Measurements from ENCODE around the gene RBM23. TPM values are rescaled to one million over a fixed set of nuclear protein-coding genes. Genes with fewer than 3 reads are reported as not detected.
"Not testable (repeated sequence)": the region's sequence is repeated elsewhere in the genome, so short reads cannot be mapped to it uniquely, and the experiment has no call there.

Gene RBM23
- total and polyA plus RNA-seq, 2 donors (not counting 3 experiments of a cell fraction or from before 2014, with no cell fraction given), result 67.7 to 68.9 TPM

GRCh38 chr14:22965916-22966782, 47.2 kb upstream of the RBM23 start:
- FAIRE-seq, result not testable (repeated sequence)
- CTCF ChIA-PET, result interaction anchor here (0.7 to 1.8 kb wide), 3 partner anchors 20 to 25 kb away, joined by 3 to 7 read pairs (median 4); no protein-coding TSS in a partner anchor

GRCh38 chr14:22962061-22962676, 43.2 kb upstream of the RBM23 start:
- Histone ChIP-seq H3K36me3 (ENCODE audit: control insufficient read depth in 2 of 2, extremely low read depth in 1 of 2, insufficient read depth in 2 of 2, low read length in 2 of 2) (no peaks in the 10 kb centered on the region), H2AFZ (ENCODE audit: low read depth, low read length) (no peak overlapping the region), H3K4me1 (ENCODE audit: control insufficient read depth, extremely low read depth, insufficient read depth, low read length) (peaks cover 3% of the 10 kb centered on the region), H3K9me1 (replicated peaks; ENCODE audit: control insufficient read depth, extremely low read depth, insufficient read depth, low read length) (no peaks in the 10 kb centered on the region), H4K20me1 (replicated peaks; ENCODE audit: control insufficient read depth, extremely low read depth, insufficient read depth, low read length) (no peaks in the 10 kb centered on the region), H3K4me2 (ENCODE audit: insufficient read depth, low read length) (no peak overlapping the region), H3K79me2 (ENCODE audit: control insufficient read depth, insufficient read depth, low read length) (no peaks in the 10 kb centered on the region), H3K27ac (ENCODE audit: insufficient read depth, low read depth, low read length) (no peak overlapping the region), H3K4me3 (replicated peaks in 1 of 3; ENCODE audit: insufficient read depth in 1 of 3, low read depth in 1 of 3, low read length in 3 of 3) (no peak overlapping the region), H3K27me3 (ENCODE audit: control insufficient read depth in 2 of 2, insufficient read depth in 2 of 2, low read length in 2 of 2) (no peaks in the 10 kb centered on the region), H3K9me3 (replicated peaks; ENCODE audit: control insufficient read depth, insufficient read depth, low read length) (no peaks in the 10 kb centered on the region), H3K9ac (replicated peaks; ENCODE audit: extremely low read depth, insufficient read depth, low read length) (no peak overlapping the region)
- ChIA-PET POLR2A (interaction anchor here (0.6 kb wide), 1 partner anchor 670 kb away, joined by 3 read pairs; no protein-coding TSS in a partner anchor), CTCF (interaction anchor here (1.4 to 1.7 kb wide), 2 partner anchors 24 to 106 kb away, joined by 5 to 10 read pairs; no protein-coding TSS in a partner anchor)
- no TSS peak for BruUV-seq (replicated peaks)
- intact Hi-C loops (cut with micrococcal nuclease), result no loop called here
- DNase-seq (ENCODE audit: low read depth, low spot score) (no peak), FAIRE-seq (no peak)
- dilution Hi-C loops (cut with MboI; ENCODE audit: extremely low pct_ligation_motif_present, low sequenced_read_pairs), result no loop called here
- TF ChIP-seq GATA2 (IDR thresholded peaks at IDR 0.05; ENCODE audit: insufficient read depth, insufficient read length, low read depth, low read length) (no peak), JUN (IDR thresholded peaks at IDR 0.05; ENCODE audit: borderline replicate concordance, insufficient read depth, insufficient read length, low read depth) (no peak), MAX (IDR thresholded peaks at IDR 0.05; ENCODE audit: insufficient read depth, insufficient read length) (no peak), MYC (IDR thresholded peaks at IDR 0.05; ENCODE audit: low read depth, low read length) (no peak), CTCF (IDR thresholded peaks at IDR 0.05; ENCODE audit: extremely low read depth in 1 of 2, insufficient read depth in 1 of 2, low read depth in 1 of 2, low read length in 2 of 2) (no peak), EZH2 (IDR thresholded peaks at IDR 0.05; ENCODE audit: borderline replicate concordance, low read depth, low read length, severe bottlenecking) (no peak), POLR2A (IDR thresholded peaks at IDR 0.05; ENCODE audit: low read depth, low read length) (no peak), POLR2AphosphoS5 (IDR thresholded peaks at IDR 0.05; ENCODE audit: insufficient read depth, low read depth, low read length) (no peak), FOS (IDR thresholded peaks at IDR 0.05; ENCODE audit: borderline replicate concordance, insufficient read depth, low read length) (no peak)

More at GRCh38 chr14:22965916-22966782, 47.2 kb upstream of the RBM23 start:
- H3K9me3 ChIP-seq (replicated peaks; ENCODE audit: control insufficient read depth, insufficient read depth, low read length); H2AFZ ChIP-seq (ENCODE audit: low read depth, low read length); dilution Hi-C loops (cut with MboI; ENCODE audit: extremely low pct_ligation_motif_present, low sequenced_read_pairs); H3K79me2 ChIP-seq (ENCODE audit: control insufficient read depth, insufficient read depth, low read length); H3K36me3 ChIP-seq (ENCODE audit: control insufficient read depth in 2 of 2, extremely low read depth in 1 of 2, insufficient read depth in 2 of 2, low read length in 2 of 2); H3K4me1 ChIP-seq (ENCODE audit: control insufficient read depth, extremely low read depth, insufficient read depth, low read length); POLR2A ChIA-PET; H4K20me1 ChIP-seq (replicated peaks; ENCODE audit: control insufficient read depth, extremely low read depth, insufficient read depth, low read length); H3K27me3 ChIP-seq (ENCODE audit: control insufficient read depth in 2 of 2, insufficient read depth in 2 of 2, low read length in 2 of 2); H3K9ac ChIP-seq (replicated peaks; ENCODE audit: extremely low read depth, insufficient read depth, low read length); H3K9me1 ChIP-seq (replicated peaks; ENCODE audit: control insufficient read depth, extremely low read depth, insufficient read depth, low read length); intact Hi-C loops (cut with micrococcal nuclease); H3K4me3 ChIP-seq (replicated peaks in 1 of 3; ENCODE audit: insufficient read depth in 1 of 3, low read depth in 1 of 3, low read length in 3 of 3); H3K27ac ChIP-seq (ENCODE audit: insufficient read depth, low read depth, low read length); BruUV-seq (replicated peaks): not testable (repeated sequence)
- peak overlapping the region; percentile 31 for H3K4me2 ChIP-seq (ENCODE audit: insufficient read depth, low read length)
- peak; percentile 34 for TF ChIP-seq POLR2A (IDR thresholded peaks at IDR 0.05; ENCODE audit: low read depth, low read length)
- DNase-seq (ENCODE audit: low read depth, low spot score), result peak; percentile 15

Data from endothelial cell of umbilical vein (primary cell).